Measurements from ENCODE around the gene ZNF77. TPM values are rescaled to one million over a fixed set of nuclear protein-coding genes. Genes with fewer than 3 reads are reported as not detected.

Gene ZNF77
- total and polyA plus RNA-seq, 10 of the 15 experiments (the other 5 are each of a cell fraction or from before 2014, with no cell fraction given), result 1.9 to 4.7 (median 3.0) TPM

DNA sequence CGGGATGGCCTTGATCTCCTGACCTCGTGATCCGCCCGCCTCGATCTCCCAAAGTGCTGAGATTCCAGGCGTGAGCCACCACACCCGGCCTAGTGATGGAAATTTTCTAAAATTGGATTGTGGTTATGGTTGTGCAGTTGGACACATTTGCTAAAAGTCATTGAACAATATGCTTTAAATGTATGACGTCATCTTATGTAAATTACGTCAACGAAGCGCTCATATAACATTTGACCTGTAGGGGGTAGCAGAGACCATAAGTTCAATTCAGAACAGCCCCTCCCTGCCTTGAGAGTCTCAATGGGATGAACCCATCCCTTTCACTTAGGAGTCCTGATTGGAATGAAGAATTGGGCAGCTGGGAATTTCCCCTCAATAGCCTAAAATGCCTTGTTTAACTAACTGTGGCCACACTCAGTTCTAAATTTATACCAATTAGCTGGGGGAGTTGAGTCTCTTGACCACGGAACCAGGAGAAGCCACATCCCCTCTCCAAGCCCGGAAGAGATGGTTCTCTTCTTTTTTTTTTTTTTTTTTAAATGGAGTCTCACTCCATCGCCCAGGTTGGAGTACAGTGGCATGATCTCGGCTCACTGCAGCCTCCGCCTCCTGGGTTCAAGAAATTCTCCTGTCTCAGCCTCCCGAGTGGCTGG lies 17.4 kb upstream of the ZNF77 start (continued):
- TF ChIP-seq, protein P1, sequence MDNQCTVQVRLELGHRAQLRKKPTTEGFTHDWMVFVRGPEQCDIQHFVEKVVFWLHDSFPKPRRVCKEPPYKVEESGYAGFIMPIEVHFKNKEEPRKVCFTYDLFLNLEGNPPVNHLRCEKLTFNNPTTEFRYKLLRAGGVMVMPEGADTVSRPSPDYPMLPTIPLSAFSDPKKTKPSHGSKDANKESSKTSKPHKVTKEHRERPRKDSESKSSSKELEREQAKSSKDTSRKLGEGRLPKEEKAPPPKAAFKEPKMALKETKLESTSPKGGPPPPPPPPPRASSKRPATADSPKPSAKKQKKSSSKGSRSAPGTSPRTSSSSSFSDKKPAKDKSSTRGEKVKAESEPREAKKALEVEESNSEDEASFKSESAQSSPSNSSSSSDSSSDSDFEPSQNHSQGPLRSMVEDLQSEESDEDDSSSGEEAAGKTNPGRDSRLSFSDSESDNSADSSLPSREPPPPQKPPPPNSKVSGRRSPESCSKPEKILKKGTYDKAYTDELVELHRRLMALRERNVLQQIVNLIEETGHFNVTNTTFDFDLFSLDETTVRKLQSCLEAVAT (IDR thresholded peaks at IDR 0.05), result no peak
- TF ChIP-seq RCOR1 (conservative IDR thresholded peaks at IDR 0.05; ENCODE audit: low read depth, low read length) (no peak), EGR1 (IDR thresholded peaks at IDR 0.05; ENCODE audit: borderline replicate concordance in 1 of 2, low read depth in 2 of 2, low read length in 2 of 2) (no peak), NFIC (IDR thresholded peaks at IDR 0.05; ENCODE audit: low read depth, low read length) (no peak), HDAC6 (IDR thresholded peaks at IDR 0.05; ENCODE audit: unreplicated experiment) (no peak), TCF12 (IDR thresholded peaks at IDR 0.05; ENCODE audit: low read depth, low read length) (no peak), ZZZ3 (IDR thresholded peaks at IDR 0.05; ENCODE audit: control insufficient read depth, insufficient read length, low read depth) (no peak), KLF5 (IDR thresholded peaks at IDR 0.05; ENCODE audit: partially characterized antibody) (no peak), YBX1 (IDR thresholded peaks at IDR 0.05) (no peak), HDGF (IDR thresholded peaks at IDR 0.05) (no peak), SRF (IDR thresholded peaks at IDR 0.05; ENCODE audit: low read depth in 2 of 2, low read length in 2 of 2) (no peak), YY1 (IDR thresholded peaks at IDR 0.05; ENCODE audit: low read depth, low read length) (no peak), CBX3 (IDR thresholded peaks at IDR 0.05; ENCODE audit: borderline replicate concordance, low read depth) (no peak), POLR2A (IDR thresholded peaks at IDR 0.05; ENCODE audit: low read depth, low read length) (no peak), MYB (IDR thresholded peaks at IDR 0.05; ENCODE audit: borderline replicate concordance, low read depth, low read length) (no peak), CBX5 (IDR thresholded peaks at IDR 0.05; ENCODE audit: low read depth) (no peak)
- TF ChIP-seq, protein P2, sequence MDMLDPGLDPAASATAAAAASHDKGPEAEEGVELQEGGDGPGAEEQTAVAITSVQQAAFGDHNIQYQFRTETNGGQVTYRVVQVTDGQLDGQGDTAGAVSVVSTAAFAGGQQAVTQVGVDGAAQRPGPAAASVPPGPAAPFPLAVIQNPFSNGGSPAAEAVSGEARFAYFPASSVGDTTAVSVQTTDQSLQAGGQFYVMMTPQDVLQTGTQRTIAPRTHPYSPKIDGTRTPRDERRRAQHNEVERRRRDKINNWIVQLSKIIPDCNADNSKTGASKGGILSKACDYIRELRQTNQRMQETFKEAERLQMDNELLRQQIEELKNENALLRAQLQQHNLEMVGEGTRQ (IDR thresholded peaks at IDR 0.05; ENCODE audit: borderline replicate concordance, low read depth, low read length), result no peak
- TF ChIP-seq, protein P3, sequence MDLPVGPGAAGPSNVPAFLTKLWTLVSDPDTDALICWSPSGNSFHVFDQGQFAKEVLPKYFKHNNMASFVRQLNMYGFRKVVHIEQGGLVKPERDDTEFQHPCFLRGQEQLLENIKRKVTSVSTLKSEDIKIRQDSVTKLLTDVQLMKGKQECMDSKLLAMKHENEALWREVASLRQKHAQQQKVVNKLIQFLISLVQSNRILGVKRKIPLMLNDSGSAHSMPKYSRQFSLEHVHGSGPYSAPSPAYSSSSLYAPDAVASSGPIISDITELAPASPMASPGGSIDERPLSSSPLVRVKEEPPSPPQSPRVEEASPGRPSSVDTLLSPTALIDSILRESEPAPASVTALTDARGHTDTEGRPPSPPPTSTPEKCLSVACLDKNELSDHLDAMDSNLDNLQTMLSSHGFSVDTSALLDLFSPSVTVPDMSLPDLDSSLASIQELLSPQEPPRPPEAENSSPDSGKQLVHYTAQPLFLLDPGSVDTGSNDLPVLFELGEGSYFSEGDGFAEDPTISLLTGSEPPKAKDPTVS (IDR thresholded peaks at IDR 0.05; ENCODE audit: low read depth, low read length), result no peak
- TF ChIP-seq, protein P4, sequence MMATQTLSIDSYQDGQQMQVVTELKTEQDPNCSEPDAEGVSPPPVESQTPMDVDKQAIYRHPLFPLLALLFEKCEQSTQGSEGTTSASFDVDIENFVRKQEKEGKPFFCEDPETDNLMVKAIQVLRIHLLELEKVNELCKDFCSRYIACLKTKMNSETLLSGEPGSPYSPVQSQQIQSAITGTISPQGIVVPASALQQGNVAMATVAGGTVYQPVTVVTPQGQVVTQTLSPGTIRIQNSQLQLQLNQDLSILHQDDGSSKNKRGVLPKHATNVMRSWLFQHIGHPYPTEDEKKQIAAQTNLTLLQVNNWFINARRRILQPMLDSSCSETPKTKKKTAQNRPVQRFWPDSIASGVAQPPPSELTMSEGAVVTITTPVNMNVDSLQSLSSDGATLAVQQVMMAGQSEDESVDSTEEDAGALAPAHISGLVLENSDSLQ (IDR thresholded peaks at IDR 0.05), result no peak
- TF ChIP-seq, protein P5, sequence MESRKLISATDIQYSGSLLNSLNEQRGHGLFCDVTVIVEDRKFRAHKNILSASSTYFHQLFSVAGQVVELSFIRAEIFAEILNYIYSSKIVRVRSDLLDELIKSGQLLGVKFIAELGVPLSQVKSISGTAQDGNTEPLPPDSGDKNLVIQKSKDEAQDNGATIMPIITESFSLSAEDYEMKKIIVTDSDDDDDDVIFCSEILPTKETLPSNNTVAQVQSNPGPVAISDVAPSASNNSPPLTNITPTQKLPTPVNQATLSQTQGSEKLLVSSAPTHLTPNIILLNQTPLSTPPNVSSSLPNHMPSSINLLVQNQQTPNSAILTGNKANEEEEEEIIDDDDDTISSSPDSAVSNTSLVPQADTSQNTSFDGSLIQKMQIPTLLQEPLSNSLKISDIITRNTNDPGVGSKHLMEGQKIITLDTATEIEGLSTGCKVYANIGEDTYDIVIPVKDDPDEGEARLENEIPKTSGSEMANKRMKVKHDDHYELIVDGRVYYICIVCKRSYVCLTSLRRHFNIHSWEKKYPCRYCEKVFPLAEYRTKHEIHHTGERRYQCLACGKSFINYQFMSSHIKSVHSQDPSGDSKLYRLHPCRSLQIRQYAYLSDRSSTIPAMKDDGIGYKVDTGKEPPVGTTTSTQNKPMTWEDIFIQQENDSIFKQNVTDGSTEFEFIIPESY (IDR thresholded peaks at IDR 0.05), result no peak
- TF ChIP-seq, protein P6, sequence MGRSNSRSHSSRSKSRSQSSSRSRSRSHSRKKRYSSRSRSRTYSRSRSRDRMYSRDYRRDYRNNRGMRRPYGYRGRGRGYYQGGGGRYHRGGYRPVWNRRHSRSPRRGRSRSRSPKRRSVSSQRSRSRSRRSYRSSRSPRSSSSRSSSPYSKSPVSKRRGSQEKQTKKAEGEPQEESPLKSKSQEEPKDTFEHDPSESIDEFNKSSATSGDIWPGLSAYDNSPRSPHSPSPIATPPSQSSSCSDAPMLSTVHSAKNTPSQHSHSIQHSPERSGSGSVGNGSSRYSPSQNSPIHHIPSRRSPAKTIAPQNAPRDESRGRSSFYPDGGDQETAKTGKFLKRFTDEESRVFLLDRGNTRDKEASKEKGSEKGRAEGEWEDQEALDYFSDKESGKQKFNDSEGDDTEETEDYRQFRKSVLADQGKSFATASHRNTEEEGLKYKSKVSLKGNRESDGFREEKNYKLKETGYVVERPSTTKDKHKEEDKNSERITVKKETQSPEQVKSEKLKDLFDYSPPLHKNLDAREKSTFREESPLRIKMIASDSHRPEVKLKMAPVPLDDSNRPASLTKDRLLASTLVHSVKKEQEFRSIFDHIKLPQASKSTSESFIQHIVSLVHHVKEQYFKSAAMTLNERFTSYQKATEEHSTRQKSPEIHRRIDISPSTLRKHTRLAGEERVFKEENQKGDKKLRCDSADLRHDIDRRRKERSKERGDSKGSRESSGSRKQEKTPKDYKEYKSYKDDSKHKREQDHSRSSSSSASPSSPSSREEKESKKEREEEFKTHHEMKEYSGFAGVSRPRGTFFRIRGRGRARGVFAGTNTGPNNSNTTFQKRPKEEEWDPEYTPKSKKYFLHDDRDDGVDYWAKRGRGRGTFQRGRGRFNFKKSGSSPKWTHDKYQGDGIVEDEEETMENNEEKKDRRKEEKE (IDR thresholded peaks at IDR 0.05), result no peak

Data from GM12878 (cell line).